A673 (cell line): Measurements from ENCODE around the gene GRAMD2B.

Experiments
- CTCF ChIP-seq: fragments of 300-800, 200-600 bp; sonication (generic); conservative IDR thresholded peaks from 2 replicates; pipeline ENCODE4 v1.5.1; 2017; ENCODE audit warnings: low read depth, mild to moderate bottlenecking, antibody characterized with exemption, low read length, moderate library complexity, mixed read lengths
- EZH2 ChIP-seq: fragments of 200-600 bp; sonication (generic); IDR thresholded peaks from 2 replicates; pipeline ENCODE4 v1.6.1; 2017; ENCODE audit warnings: borderline replicate concordance, low read depth, mild to moderate bottlenecking, mixed read lengths, antibody characterized with exemption, low read length; ENCODE audit not compliant: poor library complexity, severe bottlenecking

- TF ChIP-seq CTCF (no peak), EZH2 (no peak)
Measured at GRCh38 chr5:126419102-126419501, 4.1 kb upstream of the GRAMD2B start.
